ENCODE measurements around the gene SH2D1B.

- TF ChIP-seq POLR2A (IDR thresholded peaks at IDR 0.05; ENCODE audit: low read depth, low read length) (no peak), POLR2AphosphoS5 (IDR thresholded peaks at IDR 0.05; ENCODE audit: low read depth, low read length) (no peak)
Observed at GRCh38 chr1:162349635-162350330, 62.2 kb downstream of the SH2D1B start.

Measured in GM12891 (cell line).